GM21526 (cell line): ENCODE measurements around the gene TEKTIP1.
"Not testable (repeated sequence)": the region's sequence is repeated elsewhere in the genome, so short reads cannot be mapped to it uniquely, and the experiment has no call there.

Source experiments
- ATAC-seq: cut with Tn5 transposase; IDR thresholded peaks from one replicate; pipeline ENCODE4 v1.9.1; 2021; ENCODE audit warnings: moderate library complexity; ENCODE audit not compliant: unreplicated experiment, low FRiP score

The TEKTIP1 gene

DNA sequence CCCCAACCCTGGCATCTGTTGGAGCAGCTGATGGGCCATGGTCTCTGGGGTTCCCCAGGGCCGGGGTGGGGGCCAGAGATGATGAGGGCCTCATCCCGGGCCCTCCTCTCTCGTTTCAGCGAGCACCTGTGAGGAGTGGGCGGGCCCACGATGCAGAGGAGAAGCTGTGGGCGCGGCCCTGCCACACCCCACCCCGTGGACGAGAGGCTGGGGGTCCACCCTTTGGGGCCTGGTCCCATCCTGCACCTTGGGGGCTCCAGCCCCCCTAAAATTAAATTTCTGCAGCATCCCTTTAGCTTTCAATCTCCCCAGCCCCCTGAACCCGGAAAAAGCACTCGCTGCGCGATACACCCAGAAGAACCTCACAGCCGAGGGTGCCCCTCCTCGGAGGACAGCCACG is 39.4 kb downstream of the TEKTIP1 start:
- no peak for ATAC-seq

DNA sequence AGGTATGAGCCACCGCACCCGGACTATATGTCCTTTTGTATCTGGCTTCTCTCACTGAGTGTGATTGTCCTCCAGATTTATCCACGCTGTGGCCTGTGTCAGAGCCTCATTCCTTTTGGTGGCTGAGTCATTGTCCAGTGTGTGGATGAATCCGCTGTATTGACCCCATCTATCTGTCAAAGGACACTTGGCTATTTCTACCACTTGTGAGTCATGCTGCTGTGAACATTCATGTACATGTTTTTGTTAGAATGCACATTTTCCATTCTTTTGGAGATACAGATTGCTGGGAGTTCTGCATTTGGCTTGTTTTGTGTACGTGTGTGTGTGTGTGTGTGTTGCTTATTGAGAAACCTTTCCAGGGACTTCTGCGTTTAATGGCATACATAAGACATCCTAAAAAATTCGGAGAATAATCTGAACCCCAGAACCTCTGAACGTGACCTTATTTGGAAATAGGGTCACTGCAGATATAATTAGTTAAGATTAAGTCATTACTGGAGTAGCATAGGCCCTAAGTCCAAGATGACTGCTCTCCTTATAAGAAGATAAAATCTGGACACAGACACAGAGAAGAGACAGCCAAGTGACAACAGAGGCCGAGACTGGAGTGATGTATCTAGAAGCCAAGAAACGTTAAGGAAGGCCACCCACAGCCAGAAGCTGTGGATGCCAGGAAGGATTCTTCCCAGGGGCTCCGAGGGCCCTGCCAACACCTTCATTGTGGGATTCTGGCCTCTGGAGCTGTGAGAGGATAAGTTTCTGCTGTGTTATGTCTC is 41.4 kb downstream of the TEKTIP1 start:
- no peak for ATAC-seq

DNA sequence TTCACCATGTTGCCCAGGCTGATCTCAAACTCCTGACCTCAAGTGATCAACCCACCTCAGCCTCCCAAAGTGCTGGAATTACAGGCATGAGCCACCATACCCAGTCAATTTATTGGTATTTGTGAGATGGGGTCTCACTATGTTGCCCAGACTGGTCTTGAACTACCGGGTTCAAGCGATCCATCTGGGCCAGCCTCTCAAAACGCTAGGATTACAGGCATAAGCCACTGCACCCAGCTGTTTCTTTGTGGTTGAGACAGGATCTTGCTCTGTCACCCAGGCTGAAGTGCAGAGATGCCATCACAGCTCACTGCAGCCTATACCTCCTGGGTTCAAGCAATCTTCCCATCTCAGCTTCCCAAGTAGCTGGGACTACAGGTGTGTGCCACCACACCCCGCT is 42.8 kb downstream of the TEKTIP1 start:
- not testable (repeated sequence) for ATAC-seq

DNA sequence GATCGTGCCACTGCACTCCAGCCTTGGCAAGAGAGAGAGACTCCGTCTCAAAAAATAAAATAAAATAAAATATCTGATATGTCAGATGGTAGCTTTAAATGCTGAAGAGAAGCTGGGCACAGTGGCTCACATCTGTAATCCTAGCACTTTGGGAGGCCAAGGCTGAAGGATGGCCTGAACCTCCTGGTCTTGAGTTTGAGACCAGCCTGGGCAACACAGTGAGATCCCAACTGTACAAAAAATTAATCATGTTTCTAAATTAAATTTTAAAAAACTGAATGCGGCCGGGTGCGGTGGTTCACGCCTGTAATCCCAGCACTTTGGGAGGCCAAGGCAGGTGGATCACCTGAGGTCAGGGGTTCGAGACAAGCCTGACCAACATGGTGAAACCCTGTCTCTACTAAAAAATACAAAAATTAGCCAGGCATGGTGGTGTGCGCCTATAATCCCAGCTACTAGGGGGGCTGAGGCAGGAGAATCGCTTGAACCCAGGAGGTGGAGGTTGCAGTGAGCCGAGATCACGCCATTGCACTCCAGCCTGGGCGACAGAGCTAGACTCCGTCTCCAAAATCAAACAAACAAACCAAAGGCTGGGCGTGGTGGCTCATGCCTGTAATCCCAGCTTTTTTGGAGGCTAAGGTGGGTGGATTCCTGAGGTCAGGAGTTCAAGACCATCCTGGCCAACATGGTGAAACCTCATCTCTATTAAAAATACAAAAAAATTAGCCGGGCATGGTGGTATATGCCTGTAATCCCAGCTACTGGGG is 45.2 kb downstream of the TEKTIP1 start:
- not testable (repeated sequence) for ATAC-seq

DNA sequence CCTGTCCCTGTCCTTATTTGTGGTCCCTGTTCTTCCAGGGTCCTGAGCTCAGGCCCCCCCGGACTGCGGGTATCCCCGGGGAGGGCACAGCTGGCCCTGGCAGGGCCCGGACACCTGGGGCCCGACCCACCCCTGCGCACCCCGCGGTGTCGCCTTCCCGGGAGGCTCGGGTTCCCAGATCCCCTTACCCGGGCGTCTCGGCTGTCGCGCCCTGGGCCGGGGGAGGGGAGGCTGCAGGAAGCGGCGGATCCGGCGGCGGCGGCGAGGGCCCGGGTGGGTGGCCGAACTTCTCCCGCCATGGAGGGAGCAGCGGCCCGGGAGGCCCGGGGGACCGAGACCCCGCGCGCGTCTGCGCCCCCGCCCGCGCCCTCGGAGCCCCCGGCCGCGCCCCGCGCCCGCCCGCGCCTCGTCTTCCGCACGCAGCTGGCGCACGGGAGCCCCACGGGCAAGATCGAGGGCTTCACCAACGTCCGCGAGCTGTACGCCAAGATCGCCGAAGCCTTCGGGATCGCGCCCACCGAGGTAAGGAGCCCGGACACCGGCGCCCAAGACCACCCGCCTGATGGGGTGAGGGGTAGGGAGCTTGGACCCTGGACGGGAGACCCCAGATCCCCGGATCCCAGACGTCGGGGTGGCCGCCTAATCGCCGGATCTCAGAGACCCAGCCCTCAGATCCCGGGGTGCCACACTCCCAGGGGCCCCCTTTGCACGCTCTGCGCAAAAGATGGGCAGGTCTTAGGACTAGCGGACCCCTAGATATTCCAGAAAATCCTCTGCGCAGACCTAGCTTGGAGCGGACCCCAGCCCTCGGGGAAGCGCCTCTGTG is 46.5 kb downstream of the TEKTIP1 start, which contains the start of gene GIPC3:
TSS of gene GIPC3 (plus strand) at position 178 of the 826 bp plus-strand sequence. CDS start at position 298, 120 bp downstream.
- no peak for ATAC-seq

DNA sequence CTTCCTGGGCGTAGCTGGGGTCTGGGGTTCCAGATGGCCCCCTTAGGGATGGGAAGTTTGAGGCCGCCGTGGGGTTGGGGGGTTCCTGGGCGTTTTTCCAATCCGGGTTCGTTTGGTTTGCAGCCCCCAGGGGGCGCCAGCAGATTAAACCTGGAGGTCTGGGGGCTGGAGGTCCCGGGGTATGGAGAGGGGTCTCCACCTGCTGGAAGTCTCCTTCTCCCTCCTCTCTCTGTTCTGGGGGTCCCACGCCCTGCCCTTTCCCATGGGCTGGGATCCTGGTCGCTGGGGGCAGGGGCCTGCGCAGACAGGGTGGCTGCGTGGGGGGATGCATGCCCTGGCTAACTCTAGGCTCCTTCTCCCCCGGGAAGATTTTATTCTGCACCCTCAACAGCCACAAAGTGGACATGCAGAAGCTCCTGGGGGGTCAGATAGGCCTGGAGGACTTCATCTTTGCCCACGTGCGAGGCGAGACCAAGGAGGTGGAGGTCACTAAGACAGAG is 47.2 kb downstream of the TEKTIP1 start:
- ATAC-seq = no peak

DNA sequence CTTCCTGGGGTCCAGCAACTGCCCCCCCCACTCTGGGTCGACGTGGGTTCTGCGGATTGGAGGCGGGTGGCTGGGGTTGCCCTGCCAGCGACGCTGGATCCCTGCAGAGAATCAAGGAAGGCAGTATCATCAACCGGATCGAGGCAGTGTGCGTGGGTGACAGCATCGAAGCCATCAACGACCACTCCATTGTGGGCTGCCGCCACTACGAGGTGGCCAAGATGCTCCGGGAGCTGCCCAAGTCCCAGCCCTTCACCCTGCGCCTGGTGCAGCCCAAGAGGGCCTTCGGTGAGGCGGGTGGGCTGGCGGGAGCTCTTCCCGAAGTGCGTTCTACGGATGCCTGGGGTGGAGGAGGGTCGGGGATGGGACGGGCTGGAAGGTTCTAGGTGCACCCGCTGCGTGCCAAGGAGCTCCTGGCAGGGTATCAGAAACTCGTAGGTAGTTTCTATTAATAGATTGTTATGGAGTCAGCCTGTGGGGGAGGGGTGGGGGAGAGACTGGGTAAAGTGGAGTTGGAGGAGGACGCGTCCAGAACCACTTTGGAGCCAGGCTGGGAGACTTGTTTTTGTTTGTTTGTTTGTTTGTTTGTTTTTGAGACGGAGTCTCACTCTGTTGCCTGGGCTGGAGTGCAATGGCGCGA is 47.9 kb downstream of the TEKTIP1 start:
- no peak for ATAC-seq

DNA sequence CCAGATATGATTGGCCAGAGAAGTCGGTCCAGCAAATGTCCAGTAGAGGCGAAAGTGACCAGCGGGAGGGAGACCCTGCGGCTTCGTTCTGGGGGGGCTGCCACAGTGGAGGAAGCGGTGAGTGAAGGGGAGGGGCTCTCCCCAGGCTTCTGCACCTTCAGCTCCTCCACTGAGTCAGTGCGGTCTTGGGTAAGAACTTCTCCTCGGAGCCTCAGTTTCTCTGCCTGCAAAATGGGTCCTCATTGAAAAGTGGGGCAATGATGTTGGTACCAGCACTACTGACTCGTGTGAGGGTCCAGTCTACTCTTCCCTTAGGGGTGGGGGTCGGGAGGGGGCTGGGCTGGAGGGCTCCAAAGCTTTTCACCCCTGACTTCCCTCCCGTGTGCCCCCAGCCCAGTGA is 50.5 kb downstream of the TEKTIP1 start:
- ATAC-seq = no peak

DNA sequence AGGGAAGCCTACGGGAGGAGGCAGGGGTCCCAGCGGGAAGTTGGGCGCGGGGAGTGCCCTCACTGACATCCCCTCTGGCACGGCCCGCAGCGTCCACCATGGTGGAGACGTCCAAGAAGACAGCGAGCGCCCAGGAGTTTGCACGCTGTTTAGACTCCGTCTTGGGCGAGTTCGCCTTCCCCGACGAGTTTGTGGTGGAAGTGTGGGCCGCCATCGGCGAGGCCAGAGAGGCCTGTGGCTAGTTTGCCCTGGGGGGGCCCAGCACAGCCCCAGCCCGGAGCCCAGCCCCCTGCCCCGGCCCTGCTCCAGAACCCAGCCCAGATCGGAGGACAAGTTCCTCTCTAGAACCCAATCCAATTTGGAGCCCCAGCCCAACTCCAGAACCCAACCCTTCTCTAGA is 51.0 kb downstream of the TEKTIP1 start:
- no peak for ATAC-seq

DNA sequence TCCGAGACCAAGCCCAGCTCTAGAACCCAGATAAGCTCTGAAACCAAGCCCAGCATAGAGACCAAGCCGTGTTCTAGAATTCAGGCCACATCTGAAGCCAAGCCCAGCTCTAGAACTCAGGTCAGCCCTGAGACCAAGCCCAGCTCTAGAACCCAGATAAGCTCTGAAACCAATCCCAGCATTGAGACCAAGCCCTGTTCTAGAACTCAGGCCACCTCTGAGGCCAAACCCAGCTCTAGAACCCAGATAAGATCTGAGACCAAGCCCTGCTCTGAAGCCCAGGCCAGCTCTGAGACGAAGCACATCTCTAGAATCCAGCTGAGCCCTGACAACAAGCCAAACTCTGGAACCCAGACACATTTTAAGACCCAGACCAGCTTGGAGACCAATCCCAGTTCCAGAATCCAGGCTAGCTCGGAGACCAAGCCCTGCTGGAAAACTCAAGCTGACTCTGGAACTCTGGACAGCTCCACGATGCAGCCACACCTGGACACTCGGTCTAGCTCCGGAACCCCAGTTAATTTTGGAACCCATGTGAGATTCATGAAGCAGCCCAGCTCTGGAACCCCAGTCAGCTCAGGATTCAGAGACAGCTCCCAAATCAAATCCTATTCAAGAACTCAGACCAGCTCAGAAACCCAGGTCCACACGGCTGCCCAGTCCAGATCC is 52.2 kb downstream of the TEKTIP1 start:
- ATAC-seq = no peak

DNA sequence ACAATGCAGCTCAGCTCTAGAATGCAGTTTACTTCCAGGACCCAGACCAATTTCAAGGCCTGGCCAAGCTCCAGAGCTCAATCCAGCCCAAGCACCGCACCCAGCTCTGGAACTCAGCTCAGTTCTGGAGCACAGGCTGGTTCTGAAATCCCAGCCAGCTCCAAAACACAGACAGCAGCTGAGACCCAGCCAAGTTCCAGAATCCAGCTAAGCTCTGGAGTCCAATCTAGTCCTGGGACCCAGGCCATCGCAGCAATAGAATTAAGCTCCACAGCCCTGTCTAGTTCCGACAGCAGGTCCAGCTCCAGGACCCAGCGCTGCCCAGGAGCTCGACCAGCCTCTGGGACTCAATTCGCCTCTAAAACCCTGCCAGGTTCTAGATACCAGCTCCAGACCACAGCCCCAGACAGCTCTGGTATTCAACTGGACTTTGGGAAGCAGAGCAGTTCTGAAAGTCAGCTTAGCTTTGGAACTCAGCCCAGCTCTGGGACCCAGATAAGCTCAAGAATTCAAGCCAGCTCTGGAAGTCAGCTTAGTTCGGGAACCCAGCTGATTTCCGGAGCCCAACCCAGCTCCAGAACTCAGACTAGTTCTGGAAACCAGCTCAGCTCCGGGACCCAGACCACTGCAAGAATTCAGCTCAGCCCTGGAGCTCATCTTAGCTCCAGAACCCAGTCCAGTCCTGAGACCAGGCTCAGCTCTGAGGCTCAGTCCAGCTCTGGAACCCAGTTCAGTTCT is 53.1 kb downstream of the TEKTIP1 start:
- ATAC-seq = no peak

DNA sequence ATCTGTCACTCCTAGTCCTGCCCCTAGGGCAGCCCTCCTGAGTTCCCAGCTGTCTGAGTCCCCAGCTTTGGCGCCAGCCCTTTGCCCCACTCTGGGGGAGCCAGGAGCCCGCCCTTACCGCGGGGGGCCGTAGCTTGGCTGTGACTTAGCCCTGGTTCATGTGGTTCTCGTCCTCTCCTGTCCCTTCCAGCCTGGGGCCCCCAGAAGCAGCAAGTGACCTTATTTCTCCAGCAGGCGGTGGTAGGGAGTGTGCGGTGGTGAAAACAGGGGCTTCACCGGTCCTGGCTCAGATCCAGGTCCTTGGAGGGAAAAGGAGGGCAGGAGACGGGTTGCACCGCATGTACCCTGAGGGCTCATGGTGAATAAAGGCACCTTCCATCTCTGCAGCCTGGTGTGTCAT is 54.2 kb downstream of the TEKTIP1 start:
- no peak for ATAC-seq
